SK-N-SH (cell line): Measurements from ENCODE around the gene ABHD16B. TPM values are rescaled to one million over a fixed set of nuclear protein-coding genes. Genes with fewer than 3 reads are reported as not detected.

Source experiments
- CHD2 ChIP-seq: fragments of 150-350 bp; IDR thresholded peaks from 2 replicates; pipeline ENCODE4 v1.6.1; 2018; ENCODE audit warnings: low read length; ENCODE audit not compliant: partially characterized antibody
- ELF1 ChIP-seq: IDR thresholded peaks from 2 replicates; pipeline ENCODE4 v1.4.0; 2012
- FOXM1 ChIP-seq: IDR thresholded peaks from 2 replicates; pipeline ENCODE4 v1.4.0; 2012; ENCODE audit warnings: low read depth, mild to moderate bottlenecking
- IRF3 ChIP-seq: fragments of 150-350 bp; IDR thresholded peaks from 2 replicates; pipeline ENCODE4 v1.6.1; 2016; ENCODE audit warnings: mild to moderate bottlenecking, low read depth, low read length
- MEF2A ChIP-seq: IDR thresholded peaks from 2 replicates; pipeline ENCODE4 v1.4.0; 2012; ENCODE audit warnings: low read depth, borderline replicate concordance
- RCOR1 ChIP-seq: fragments of 150-350 bp; IDR thresholded peaks from 2 replicates; pipeline ENCODE4 v1.6.1; 2017; ENCODE audit warnings: antibody characterized with exemption, low read length
- RXRA ChIP-seq: IDR thresholded peaks from 2 replicates; pipeline ENCODE4 v1.4.0; 2012; ENCODE audit warnings: low read depth, mild to moderate bottlenecking, borderline replicate concordance
- TCF12 ChIP-seq: IDR thresholded peaks from 2 replicates; pipeline ENCODE4 v1.4.0; 2012
- TEAD4 ChIP-seq: IDR thresholded peaks from 2 replicates; pipeline ENCODE4 v1.4.0; 2012; ENCODE audit warnings: mild to moderate bottlenecking, borderline replicate concordance; ENCODE audit not compliant: insufficient read depth
- USF1 ChIP-seq: IDR thresholded peaks from 2 replicates; pipeline ENCODE4 v1.4.0; 2012; ENCODE audit warnings: low read depth, borderline replicate concordance
- polyA plus RNA-seq, 3 experiments: library from polyadenylated mRNA; depleted of rRNA; stranded (reverse); fragments of >200 nt; gene quantifications; 2 replicates each; pipeline ENCODE4 v1.2.3, GENCODE V29; 2012
- small RNA-seq, 7 experiments: library from RNA; depleted of rRNA; stranded (forward); fragments of <200 nt; gene quantifications; one replicate each; pipeline ENCODE3, GENCODE V24; 2012

Gene ABHD16B
- polyA plus RNA-seq, 1 of the 3 experiments (the other 2 are of a cell fraction): not detected

GRCh38 chr20:63911176-63911575 lies 49.9 kb downstream of the ABHD16B start (continued):
- TF ChIP-seq IRF3: no peak
- no peak for TF ChIP-seq TEAD4
- no peak for TF ChIP-seq MEF2A
- no peak for TF ChIP-seq USF1
- TF ChIP-seq RXRA: no peak
- TF ChIP-seq CHD2: no peak
- no peak for TF ChIP-seq ELF1
- TF ChIP-seq TCF12: no peak
- no peak for TF ChIP-seq RCOR1
- no peak for TF ChIP-seq FOXM1
- TF ChIP-seq, all 33 proteins: peak for 0

Small RNA genes within 50 kb of the gene (small RNA-seq; reads per million reads assigned to genes)
- gene RNU1-134P: 0 to 6.7 (median 0) reads per million in 7 experiments

Other genes with a start within 250 kb of the ABHD16B start
- 5.6 and 6.5 TPM in 2 replicates for gene GMEB2, start 234.4 kb upstream of the ABHD16B start, polyA plus RNA-seq (2012; rRNA removed)
- gene STMN3, start 208.1 kb upstream of the ABHD16B start, polyA plus RNA-seq (2012; rRNA removed): 89.8 and 111 TPM in 2 replicates
- gene RTEL1, start 203.2 kb upstream of the ABHD16B start, polyA plus RNA-seq (2012; rRNA removed): 9.9 and 12.9 TPM in 2 replicates
- 8.2 and 9.4 TPM in 2 replicates for gene TNFRSF6B, start 164.8 kb upstream of the ABHD16B start, polyA plus RNA-seq (2012; rRNA removed)
- 65.4 and 72.8 TPM in 2 replicates for gene ARFRP1, start 153.5 kb upstream of the ABHD16B start, polyA plus RNA-seq (2012; rRNA removed)
- 33.7 and 36.8 TPM in 2 replicates for gene ZGPAT, start 153.5 kb upstream of the ABHD16B start, polyA plus RNA-seq (2012; rRNA removed)
- gene LIME1, start 124.8 kb upstream of the ABHD16B start, polyA plus RNA-seq (2012; rRNA removed): 10.9 and 12.3 TPM in 2 replicates
- 75.5 and 90.9 TPM in 2 replicates for gene SLC2A4RG, start 121.7 kb upstream of the ABHD16B start, polyA plus RNA-seq (2012; rRNA removed)
- 0.11 and 0.15 TPM in 2 replicates for gene ZBTB46, start 30.2 kb upstream of the ABHD16B start, polyA plus RNA-seq (2012; rRNA removed)
- 137 and 161 TPM in 2 replicates for gene TPD52L2, start 3.8 kb downstream of the ABHD16B start, polyA plus RNA-seq (2012; rRNA removed)
- gene DNAJC5, start 33.6 kb downstream of the ABHD16B start, polyA plus RNA-seq (2012; rRNA removed): 24.2 and 26.2 TPM in 2 replicates
- 70.3 and 71.6 TPM in 2 replicates for gene UCKL1, start 94.9 kb downstream of the ABHD16B start, polyA plus RNA-seq (2012; rRNA removed)
- gene ZNF512B, start 108.4 kb downstream of the ABHD16B start, polyA plus RNA-seq (2012; rRNA removed): 10.4 and 11.8 TPM in 2 replicates
- gene SAMD10, start 118.1 kb downstream of the ABHD16B start, polyA plus RNA-seq (2012; rRNA removed): 11.0 and 11.6 TPM in 2 replicates
- gene PRPF6, start 119.6 kb downstream of the ABHD16B start, polyA plus RNA-seq (2012; rRNA removed): 50.1 and 59.1 TPM in 2 replicates
- gene C20orf204, start 174.7 kb downstream of the ABHD16B start, polyA plus RNA-seq (2012; rRNA removed): 0.16 and 0.21 TPM in 2 replicates
- gene SOX18, start 188.1 kb downstream of the ABHD16B start, polyA plus RNA-seq (2012; rRNA removed): not detected in 2 replicates
- gene TCEA2, start 201.7 kb downstream of the ABHD16B start, polyA plus RNA-seq (2012; rRNA removed): 53.5 and 98.9 TPM in 2 replicates
- gene RGS19, start 218.0 kb downstream of the ABHD16B start, polyA plus RNA-seq (2012; rRNA removed): 18.7 and 20.5 TPM in 2 replicates
- gene OPRL1, start 218.6 kb downstream of the ABHD16B start, polyA plus RNA-seq (2012; rRNA removed): 1.7 and 1.8 TPM in 2 replicates
- 0.37 and 0.71 TPM in 2 replicates for gene LKAAEAR1, start 222.9 kb downstream of the ABHD16B start, polyA plus RNA-seq (2012; rRNA removed)
- gene NPBWR2, start 246.1 kb downstream of the ABHD16B start, polyA plus RNA-seq (2012; rRNA removed): not detected in 2 replicates